Adipose tissue (tissue), 3 donors: ENCODE data around the gene ETS1. TPM values are rescaled to one million over a fixed set of nuclear protein-coding genes. Genes with fewer than 3 reads are reported as not detected.

Experiments used
- H3K27ac ChIP-seq: one replicate; pipeline ENCODE4 v1.5.1; 2013; ENCODE audit warnings: low read depth, low read length
- WGBS, 3 donors: extraction: QIAGEN DNeasy Blood & Tissue Kit; methylation state at CpG; one replicate each; pipeline ENCODE4 v1.1.7; 2013; 5-methylcytosine and 5-hydroxymethylcytosine counted together
- polyA plus RNA-seq, 3 donors: library from polyadenylated mRNA; stranded (reverse); fragments of 200-250 nt; gene quantifications; one replicate each; pipeline ENCODE4 v1.2.3, GENCODE V29; 2013
- donor health status: healthy with polysubstance abuse.
- donor health status: Bipolar disorder and iron deficiency.
- donor health status: healthy.

ETS1 gene
- polyA plus RNA-seq, 3 donors = 13.7 to 89.4 (median 51.5) TPM

DNA sequence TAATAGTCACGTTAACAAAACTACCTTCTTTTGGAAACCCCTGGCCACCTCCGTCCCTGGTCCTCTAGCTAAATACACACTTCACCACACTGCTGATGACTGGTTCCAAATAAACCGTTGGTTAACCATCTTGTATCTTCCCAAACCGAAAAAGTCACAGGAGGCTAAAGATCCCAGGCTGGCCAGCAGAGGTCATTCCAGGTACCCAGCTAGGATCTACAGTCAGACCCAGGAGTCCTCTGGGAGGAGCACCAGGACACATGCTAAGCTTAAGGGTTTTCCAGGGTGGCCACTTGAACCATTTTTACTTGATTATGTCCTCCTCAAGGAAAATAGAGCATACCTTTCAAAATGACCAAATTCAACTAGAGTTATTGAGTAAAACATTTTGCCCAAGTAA lies 103.2 kb downstream of the ETS1 start:
- WGBS, 3 donors = 69 to 78% (median 71%) methylated on average over 4 of the region's 4 CpGs
- H3K27ac ChIP-seq = no peak overlapping the region

DNA sequence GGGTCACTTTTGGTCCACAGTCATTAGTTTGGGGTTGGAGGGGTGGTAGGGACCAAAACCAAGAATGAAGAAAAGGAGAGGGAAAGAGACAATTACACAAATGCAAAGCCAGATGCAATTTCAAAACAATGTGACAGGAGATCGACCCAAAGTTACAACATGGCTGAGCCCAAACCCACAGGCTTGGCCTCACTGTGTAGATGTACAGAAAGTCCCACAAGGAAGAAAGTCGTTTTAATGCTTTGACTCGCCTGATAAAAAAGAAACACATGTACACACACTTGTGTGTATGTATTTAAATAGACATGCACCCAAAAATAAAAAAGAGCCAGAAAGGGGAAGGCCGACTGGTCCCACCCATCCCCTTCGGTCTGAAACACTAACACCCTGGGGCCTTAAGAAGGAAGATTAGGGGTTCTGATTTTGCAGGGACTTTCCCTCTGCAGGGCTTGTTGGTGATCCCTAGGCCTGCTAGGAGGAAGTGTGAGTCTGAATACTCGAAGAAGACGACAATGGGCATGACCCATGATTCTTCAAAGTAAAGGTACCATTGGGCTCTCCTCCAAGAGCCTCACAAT lies 104.1 kb downstream of the ETS1 start:
- no peak overlapping the region for H3K27ac ChIP-seq
- WGBS, 3 donors = 31 to 72% (median 35%) methylated on average over 7 of the region's 7 CpGs

DNA sequence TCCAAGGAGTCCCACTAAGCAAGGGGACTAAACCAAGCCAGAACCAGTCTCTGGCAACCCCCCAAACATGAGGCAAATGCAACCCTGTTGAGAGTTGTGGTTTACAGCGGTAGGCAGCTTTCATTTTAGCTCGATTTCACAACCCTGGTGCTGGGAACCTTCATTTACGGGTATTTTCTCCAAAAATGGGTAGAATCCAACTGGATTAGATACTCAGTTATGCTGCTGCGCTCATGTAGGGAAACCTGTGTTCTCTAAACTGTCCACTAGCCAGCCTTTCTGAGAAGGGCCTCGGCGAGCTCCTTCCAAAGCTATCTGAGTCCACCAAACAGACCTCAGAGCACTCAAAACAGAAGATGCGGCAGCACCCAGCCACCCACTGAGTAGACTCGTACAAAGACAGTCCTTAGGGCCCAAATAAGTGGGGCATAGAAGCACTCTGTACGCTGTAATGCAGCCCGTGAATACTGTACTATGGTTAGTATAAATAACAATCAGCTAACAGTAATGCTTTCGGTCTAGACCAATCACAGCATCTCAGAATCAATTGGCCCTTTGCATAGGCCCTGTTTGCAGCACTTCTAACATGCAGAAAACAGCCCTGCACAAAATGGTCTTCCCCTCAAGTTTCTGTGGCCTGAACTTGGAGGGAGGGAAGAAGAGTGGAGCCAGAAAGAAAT lies 104.7 kb downstream of the ETS1 start:
- 52 to 86% (median 65%) methylated on average over 11 of the region's 11 CpGs for WGBS, 3 donors
- no peak overlapping the region for H3K27ac ChIP-seq

DNA sequence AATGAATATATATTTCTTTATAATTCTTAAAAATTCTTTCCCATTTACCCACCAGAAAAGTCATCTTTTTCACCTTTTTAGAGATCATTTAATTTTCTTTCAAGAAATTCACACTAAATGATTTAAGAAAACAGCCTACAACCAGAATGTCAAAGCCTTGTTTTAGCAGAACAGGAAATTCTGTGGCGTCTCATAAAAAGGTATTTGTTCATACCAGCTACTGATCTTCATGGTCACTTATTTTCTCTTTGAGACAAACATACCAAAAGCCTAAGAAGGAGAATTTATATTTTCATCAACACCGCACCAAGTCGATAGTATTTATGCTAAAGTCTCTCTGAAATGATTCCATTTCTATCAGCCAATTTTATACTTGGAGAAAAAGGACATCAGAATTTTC lies 105.3 kb downstream of the ETS1 start:
- WGBS, 3 donors = 61 to 88% (median 64%) methylated on average over 3 of the region's 3 CpGs
- no peak overlapping the region for H3K27ac ChIP-seq

DNA sequence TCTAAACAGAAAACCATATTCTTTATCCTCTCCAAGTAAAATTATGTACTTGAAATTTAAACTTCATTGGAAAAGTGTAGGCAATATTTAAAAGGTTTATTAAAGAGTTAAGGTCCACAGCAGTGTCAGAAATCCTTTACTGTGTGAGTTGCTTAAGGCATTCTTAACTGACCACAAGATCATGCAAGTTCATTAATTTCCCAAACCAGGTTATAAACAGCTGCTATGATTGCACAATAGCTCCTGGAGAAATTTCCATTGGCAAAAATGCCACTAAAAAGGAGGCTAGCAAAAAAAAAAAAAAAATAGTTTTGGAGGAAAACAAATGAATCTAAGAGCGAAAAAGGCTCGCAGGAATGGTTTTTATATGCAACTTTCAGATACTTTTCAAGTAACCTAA lies 106.2 kb downstream of the ETS1 start:
- WGBS, 3 donors = 48 to 77% (median 56%) methylated on average over 2 of the region's 2 CpGs
- no peak overlapping the region for H3K27ac ChIP-seq

DNA sequence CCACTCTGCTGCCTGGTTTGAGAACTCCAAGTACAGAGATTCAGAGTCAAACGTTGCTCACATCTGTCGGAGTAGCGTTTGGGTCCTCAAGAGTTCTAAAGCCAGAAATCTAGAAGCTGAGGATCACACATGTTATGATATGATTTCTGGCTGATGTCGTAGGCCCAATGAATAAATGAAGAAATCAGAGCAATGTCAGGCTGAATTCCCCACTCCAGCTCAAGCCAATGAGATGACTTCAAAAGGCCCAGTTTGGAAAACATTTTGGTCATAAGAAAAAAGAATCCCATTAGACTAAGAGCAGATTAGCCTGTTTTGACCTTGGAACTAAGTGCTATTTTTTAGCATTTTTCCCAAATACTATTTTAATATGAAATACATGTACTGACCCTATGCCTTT lies 106.7 kb downstream of the ETS1 start:
- 44 to 77% (median 65%) methylated on average over 4 of the region's 4 CpGs for WGBS, 3 donors
- H3K27ac ChIP-seq = no peak overlapping the region

DNA sequence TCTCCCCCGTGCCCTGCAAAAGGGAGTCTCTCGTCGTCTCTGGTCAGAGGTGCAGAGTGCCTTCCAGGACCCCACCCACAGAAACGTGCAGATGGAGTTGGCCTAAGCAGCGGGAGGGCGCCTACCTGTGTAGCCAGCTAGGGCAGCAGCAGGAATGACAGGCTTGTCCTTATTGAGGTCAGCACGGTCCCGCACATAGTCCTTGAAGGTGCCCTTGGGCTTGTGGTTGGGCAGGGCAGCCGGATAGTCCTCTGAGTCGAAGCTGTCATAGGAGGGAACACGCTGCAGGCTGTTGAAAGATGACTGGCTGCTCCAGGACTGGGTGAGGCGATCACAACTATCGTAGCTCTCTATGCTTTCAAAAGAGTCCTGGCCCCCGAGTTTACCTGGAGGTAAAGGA lies 107.3 kb downstream of the ETS1 start:
- H3K27ac ChIP-seq = no peak overlapping the region
- 72 to 77% (median 74%) methylated on average over 14 of the region's 14 CpGs for WGBS, 3 donors

DNA sequence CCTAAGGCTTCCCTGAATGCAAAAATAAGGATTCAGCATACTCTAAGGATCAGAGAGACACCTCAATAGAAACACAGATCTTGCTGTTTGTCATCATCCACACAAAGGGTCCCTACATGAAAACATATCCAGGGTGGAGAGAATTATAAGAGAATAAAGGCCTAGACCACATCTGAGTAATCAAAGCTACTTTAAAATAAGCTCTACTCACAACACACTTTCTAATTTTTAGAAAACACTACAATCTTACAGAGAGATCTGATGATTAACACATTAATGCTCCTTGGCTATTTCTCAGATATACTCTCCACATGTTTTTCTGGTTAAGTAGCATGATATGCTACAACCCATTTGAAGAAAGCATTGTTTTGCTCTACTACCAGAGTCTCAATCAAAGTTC lies 108.2 kb downstream of the ETS1 start:
- no peak overlapping the region for H3K27ac ChIP-seq

DNA sequence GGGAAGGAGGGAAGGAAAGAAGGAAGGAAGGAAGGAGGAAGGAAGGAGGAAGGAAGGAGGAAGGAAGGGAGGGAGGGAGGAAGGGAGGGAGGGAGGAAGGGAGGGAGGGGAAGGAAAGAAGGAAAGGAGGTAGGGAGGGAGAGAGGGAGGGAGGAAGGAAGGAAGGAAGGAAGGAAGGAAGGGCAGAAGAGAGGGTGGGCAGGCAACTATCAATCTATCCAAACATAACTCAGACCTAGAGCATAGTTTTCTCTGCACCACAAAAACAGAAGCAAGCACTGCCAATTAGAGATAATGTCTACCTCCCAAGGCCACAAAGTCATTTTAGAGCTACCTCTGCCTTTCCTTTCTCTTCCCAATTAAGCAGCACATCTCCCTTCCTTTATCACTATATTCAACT lies 109.1 kb downstream of the ETS1 start:
- no peak overlapping the region for H3K27ac ChIP-seq

DNA sequence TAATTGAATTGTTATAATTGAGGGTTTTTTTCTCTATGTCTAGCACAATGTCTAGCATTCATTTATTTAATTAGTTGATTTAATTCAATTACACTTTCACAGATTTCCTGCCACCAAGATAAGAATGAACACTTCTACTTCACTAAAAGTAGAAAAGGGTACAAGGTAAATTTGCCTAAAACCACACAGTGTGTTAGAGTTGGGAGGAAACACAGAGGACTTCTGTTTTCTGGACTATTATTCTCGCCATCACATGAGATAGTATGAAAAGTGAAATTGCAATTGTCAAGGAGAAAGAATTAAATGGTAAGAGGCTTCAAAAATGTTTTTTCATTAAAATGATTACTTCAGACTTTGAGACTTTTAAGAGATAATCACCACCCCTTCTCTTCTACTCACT lies 109.5 kb downstream of the ETS1 start:
- no peak overlapping the region for H3K27ac ChIP-seq
- WGBS, 3 donors = 78 to 93% (median 90%) methylated on average over 1 of the region's 1 CpG

DNA sequence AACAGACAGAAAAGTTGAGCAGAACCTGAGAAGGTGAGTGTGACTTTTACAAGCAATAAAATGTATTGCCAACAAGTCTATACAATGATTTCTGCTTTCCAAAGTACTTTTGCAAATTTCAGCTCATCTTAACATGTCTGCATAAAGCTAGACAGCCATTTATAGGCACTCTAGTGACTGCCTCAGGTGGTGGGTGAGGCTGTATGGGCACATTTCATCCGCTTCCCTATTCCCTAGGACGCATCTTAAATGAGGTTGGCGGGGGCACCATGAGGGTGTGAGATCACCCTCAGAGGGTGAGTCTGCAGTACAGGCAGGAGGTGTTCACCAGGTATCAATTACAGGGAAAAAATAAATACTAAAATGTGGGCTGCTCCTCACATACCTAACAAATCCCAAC lies 110.1 kb downstream of the ETS1 start:
- 81 to 95% (median 91%) methylated on average over 3 of the region's 3 CpGs for WGBS, 3 donors
- no peak overlapping the region for H3K27ac ChIP-seq

DNA sequence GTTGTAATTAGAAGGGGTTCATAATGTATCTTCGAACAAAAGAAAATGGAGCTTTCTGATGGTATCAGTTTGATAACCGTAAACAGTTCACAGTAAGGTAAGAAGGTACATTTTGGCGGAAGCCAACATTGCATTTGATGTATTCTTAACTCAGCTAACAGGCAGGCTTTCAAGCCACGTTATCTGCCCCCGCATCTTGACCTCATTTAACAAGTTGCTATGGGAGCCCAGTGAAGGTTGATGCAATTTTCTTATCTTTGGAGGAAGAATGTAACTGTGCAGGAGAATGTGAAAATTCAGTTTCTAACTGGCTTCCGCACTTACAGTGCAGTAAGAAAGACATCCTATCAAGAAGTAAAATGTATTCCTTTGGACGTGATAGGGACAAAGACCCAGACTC lies 110.6 kb downstream of the ETS1 start:
- 61 to 78% (median 67%) methylated on average over 7 of the region's 7 CpGs for WGBS, 3 donors
- no peak overlapping the region for H3K27ac ChIP-seq

DNA sequence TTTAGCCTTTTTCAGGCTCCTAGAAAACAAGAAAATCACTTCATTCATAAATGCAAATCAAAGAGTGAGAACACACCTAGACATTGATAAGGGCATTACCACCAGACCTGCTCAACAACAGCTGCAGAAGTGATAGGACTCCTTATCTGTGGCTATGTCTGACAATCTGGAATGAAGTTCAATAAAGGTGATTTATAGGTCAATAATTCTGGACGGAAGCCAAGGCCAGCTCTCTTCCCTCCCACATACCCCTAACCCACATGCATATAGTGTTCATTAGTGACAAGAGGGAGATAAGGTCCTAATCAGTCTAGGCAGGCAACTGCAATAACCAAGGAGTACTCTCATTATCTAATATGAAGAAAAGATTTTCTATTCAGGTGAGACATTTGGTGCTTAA lies 111.3 kb downstream of the ETS1 start:
- no peak overlapping the region for H3K27ac ChIP-seq
- WGBS, 3 donors = 10 to 44% (median 44%) methylated on average over 1 of the region's 1 CpG

DNA sequence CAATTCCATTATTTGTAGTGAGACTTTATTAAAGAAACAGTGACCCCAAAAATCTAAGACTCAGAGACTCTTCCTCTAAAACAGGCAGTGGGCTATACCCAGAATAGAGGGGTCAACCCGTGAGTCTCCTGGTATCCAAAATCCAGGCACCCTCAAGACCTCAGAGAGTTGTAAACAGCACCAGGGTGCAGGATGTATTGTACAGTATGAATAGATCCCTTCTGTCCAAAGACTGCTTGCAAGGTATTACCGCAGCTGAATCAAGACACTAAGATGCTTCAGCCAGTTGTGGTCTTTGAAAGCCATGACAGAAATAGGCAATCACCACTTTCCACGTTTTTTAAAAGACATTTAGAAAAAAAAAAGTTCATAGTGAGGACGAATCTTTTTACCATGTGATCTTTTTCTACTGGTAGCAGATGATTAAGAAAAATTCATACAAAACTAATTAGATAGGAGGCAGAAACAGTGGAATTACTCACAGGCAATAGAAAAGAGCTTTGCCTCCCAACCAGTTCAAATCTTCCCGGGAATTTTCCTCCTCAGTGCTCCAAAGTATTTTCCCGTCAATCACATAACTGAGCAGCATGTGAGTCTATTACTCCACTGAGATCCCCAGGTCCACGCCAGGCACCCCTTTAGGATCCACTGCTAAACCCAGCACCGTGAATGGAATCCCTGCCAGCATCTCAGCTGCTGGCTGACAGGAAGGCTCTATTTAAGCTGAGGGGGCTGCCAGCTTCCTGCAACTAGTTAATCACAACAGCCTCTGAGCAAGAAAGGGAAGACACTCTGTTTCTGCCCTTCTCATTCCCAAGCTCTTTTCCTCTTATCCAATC lies 113.1 kb downstream of the ETS1 start:
- no peak overlapping the region for H3K27ac ChIP-seq
- 53 to 72% (median 56%) methylated on average over 8 of the region's 8 CpGs for WGBS, 3 donors

DNA sequence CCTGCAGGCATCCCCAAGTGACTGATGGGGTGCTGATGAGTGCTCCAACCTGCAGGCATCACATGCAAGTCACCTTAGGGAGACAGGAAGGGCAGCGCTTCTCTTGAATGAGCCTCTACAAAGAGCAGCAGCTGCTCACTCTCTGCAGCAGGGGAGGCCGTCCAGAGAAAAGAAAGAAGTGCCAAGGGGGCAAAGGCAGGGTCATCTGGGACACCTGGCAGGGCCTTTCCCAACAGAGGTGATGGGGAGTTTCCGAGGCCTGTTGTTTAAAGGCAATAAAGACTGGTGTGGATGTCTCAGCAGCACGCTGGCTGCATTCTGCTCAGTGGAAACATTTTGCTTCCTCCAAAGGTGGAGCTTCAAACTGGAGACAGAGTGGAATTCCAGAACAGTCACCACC lies 113.7 kb downstream of the ETS1 start:
- WGBS, 3 donors = 61 to 86% (median 62%) methylated on average over 4 of the region's 4 CpGs
- H3K27ac ChIP-seq = no peak overlapping the region

DNA sequence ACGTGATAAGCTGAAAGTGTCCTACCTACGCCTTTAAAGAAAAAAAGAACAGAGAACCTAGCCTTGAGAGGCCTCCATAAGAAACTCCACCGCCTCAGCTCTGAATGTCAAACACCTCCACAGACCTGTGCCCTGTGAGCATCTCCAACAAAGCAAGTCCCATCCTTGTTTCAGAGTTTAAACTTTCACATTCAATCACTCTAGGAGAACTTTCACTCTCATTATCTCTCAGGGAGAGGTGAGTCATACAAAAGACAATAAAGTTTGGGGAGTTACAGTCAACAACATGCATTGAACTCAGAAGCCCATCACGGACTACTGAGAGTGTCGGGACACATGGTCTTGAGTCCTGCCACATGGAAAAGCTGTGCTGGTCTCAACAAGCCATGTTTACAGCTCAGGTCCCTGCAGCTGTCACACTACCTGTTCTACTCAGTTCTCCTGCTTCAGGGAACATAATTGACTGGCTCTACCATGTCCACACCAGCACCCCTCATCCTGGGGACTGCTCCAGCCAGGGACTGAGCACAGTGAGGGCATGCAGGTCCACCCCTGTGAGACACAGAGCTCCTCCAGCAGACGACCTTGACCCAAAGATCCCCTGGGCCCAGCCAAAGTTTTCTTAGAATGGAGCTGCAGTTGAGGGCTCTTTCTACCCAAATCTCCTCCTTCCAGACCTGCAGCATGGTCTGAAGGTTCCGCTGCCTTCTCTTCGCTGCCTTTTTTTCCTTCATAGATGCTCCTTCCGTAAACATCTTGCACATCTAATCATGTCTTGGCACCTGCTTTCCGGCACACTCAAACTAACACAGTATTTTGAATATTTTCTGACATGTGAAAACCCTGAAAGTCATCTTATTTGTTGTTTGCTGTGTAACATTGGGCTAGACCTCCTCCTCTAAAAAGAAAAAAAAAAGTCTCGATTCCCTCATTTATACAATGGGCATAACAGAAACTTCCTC lies 114.9 kb downstream of the ETS1 start:
- no peak overlapping the region for H3K27ac ChIP-seq
- WGBS, 3 donors = 74 to 84% (median 81%) methylated on average over 11 of the region's 11 CpGs

DNA sequence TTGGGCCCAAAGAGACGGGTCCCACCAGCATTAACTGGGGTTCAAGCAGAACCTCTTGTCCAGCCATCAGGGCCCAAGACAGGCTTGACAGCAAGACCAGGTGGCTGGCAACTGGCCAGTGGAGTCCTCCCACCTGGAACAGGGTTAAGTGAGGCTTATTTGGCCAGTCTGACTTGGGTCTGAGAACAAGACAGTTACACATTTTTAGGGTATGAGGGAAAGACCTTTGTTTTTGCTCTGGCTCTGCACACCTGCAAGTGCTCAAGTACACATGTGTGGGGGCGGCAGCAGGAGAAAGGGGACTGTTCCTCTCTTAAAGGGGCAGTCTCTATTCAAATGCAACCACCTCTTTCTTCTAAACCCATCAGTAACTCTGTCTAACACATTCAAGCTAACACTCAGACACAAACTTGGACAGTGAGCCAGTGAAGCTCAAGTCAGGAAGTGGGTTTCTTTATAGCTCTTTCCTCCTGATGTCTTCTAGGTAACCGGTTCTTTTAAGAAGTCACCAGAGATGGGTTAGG lies 116.2 kb downstream of the ETS1 start:
- H3K27ac ChIP-seq = no peak overlapping the region
- WGBS, 3 donors = 56 to 73% (median 61%) methylated on average over 3 of the region's 3 CpGs

DNA sequence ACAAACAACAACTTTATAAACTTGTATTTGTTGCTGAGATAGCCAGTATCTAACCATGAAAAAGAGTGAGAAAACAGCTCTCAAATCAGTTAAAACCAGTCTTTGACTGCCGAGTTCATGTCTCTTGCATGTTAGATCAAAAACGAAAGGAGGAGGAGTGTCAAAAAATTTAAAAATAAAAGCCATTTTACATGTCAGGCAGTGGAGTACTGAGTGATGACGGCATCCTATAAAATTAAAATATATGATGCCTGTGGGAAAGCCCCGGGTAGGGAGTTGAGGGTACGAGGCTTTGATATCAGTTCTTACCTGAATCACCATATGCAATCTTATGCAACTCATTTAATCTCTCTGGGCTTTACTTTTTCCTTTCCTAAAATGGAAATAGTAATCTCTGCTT lies 117.3 kb downstream of the ETS1 start:
- WGBS, 3 donors = 69 to 87% (median 77%) methylated on average over 5 of the region's 5 CpGs

More for the DNA sequence above, 117.3 kb downstream of the ETS1 start:
- H3K27ac ChIP-seq = no peak overlapping the region
